HG03457 (cell line): Measurements from ENCODE around the gene UXS1.
A peak's percentile ranks its signal among the peaks of the same experiment; 100 is the strongest.

Source experiments
- ATAC-seq: cut with Tn5 transposase; IDR thresholded peaks from one replicate; pipeline ENCODE4 v1.9.1; 2021; ENCODE audit warnings: moderate number of reproducible peaks; ENCODE audit not compliant: unreplicated experiment

The UXS1 gene

DNA sequence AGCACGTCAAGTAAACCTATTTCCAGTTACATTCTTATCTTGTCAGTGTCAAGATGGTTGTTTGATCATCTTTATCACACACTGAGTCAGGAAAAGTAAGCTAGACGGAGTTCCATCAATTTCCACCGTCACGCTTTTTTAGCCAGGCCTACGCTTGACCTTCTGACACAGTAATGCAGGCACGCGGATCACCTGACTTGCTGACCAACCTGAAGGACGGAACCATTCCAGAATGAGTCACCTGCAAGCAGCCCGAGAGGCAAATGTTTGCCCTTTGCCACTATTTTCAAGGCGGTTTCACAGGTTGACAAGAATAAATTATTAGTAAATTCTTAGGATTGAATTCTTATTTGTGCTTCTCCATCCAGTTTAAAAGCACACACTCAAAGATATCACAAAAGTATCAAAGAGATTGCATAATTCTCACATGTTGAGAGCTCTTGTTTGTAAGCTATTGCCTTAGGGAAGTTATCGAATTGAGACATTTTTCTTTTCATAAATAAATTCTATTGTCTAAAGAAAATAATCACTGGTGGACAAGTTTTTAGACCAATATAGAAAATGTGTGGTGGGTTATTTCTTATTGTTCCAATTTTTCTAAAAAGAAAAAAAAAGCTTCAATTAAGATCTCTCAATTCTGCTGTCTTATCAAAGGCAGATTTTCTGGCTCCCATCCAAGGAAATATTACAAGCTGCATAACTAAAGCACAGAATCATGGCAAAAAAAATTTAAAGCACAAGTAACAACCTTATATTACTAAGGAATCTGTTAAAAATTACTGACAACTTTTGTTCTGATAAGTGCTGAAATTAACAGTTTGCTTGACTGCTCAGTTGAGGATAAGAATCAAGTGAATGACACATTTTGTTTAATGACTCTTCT is 31.9 kb downstream of the UXS1 start:
- no peak for ATAC-seq

DNA sequence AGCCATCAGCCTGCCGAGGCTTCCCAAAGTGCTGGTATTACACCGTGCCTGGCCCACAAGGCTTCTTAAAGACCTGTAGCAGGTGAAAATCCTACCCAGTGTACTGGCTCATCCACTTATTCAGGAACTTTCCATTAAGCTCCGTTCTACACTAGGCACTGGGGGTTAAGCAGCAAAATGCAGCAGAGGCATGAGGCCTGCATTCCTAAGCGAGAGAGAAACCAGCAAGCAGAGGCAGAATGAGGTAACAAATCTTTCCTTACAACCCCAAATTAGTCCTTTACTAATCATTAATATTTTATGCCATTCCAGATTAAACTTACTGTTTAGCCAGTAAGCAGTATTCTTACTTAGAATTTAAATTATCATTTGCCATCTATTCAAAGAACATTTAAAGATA is 32.8 kb downstream of the UXS1 start:
- ATAC-seq = no peak

- ATAC-seq = no peak
These were observed 33.3 kb downstream of the UXS1 start for GRCh38 chr2:106160786-106161261.

DNA sequence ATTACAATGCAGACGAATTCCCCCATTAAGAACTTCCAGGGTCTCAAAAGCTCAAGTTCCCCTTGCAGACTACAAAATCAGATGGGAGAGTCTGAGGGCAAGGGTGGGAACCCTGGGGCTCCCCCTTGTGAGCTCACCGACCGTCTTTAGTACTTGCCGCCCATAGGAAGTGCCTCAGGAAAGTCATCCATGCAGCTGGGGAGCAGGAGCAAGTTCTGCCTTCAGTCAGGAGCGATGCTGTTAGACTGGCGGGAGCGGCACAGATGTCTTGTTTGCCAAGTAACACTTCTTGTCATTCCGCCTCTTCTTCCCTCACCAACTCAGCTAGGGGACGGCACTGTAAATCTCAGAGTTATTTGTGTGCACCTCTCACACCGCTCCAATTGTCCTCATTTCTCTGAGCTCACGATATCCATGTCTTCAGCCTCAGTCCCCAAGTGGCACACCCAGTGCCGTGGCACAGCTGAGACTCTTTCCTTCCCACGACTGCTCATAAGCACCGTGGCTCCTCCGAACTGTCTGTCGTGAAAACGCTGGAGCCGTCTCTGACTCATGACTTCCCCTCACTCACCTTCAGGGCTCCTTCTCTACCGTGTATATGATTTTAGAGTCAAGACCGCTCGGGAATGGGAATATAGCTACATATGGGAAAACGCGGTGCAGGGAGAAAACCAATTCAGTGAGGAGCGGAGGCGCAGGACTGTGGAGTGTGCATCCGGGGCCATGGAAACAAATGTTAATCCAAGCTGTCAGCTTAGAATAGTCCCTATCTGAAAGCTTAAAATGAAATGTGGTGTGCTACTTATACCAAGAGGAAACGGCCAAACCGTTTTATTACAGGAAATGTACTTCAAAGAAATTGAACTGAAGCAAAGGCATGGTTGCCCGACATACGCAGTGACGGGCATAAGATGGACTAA is 34.0 kb downstream of the UXS1 start:
- ATAC-seq = peak; percentile 51

- ATAC-seq = no peak
These were observed 35.2 kb downstream of the UXS1 start for GRCh38 chr2:106158871-106159270.

DNA sequence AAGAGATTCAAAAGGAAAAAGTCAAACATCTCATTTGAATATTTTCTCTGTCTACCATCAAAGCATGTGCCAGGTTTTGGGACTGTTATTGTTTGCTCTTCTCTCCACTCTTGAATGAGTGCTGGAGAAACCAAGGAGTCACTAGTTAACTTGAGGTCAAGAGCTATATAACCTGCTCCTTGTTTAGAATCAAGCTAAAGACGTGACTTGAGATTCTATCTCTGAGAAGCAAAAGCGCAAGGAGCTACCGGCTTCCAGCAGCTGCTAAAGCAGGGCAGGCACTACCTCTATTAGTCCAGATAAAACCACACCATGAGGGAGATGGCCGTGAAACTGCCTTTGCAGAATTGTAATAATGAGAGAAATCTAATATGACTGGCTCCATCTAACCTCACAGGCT is 36.0 kb downstream of the UXS1 start:
- ATAC-seq = no peak

- no peak for ATAC-seq
These were observed 36.7 kb downstream of the UXS1 start for GRCh38 chr2:106157416-106157815.

DNA sequence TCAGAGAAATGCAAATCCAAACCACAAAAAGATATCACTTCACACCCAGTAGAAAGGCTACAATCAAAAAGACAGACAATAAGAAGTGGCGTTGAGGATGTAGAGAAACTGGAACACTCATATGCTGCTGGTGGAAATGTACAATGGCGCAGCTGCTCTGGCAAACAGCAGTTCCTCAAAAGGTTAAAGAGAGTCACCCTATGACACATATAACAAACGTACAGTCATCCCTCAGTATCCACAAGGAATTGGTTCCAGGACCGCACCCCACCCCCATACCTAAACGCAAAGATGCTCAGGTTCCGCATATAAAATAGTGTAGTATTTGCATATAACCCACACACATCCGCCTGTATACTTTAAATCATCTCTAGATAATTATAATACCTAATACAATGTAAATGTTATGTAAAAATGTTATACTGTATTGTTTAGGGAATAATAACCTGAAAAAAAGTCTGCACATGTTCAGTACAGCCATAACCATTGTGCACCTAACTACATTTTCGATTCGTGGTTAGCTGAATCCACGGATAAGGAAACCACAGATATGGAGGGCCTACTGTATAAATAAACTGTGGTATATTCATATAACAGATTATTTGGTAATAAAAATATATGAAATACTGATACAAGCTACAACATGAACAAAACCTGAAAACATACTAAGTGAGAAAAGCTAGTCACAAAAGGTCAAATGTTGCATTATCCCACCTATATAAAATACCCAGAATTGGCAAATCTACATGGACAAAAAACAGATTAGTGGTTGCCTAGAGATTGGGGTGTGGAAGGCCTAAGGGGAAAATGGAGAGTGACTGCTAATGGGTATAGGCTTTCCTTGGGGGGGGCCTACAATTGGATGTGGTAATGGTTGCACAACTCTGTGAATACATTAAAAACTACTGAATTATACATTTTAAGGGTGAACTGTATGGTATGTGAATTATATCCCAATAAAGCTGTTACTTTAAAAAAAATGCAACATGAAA is 37.5 kb downstream of the UXS1 start:
- ATAC-seq = no peak

GRCh38 chr2:106153781-106154180 is 40.3 kb downstream of the UXS1 start:
- ATAC-seq = no peak

DNA sequence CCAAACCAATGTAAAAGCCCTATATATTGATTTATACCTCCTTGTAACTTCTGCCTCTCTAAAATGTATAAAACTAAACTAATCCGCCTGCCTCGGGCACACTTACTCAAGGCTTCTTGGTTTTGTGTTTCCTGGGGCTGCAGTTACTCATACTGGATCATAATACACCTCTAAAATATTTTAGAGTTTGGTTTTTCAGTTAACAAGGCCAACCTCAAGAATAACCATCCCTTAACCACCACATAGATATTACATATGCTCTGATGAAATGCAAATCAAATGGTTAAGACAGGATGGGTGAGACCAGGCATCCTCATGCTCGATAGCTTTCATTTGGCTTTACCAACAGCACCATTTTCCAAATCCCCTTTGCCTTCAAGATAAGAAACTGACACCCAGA is 46.4 kb downstream of the UXS1 start:
- peak; percentile 79 for ATAC-seq

DNA sequence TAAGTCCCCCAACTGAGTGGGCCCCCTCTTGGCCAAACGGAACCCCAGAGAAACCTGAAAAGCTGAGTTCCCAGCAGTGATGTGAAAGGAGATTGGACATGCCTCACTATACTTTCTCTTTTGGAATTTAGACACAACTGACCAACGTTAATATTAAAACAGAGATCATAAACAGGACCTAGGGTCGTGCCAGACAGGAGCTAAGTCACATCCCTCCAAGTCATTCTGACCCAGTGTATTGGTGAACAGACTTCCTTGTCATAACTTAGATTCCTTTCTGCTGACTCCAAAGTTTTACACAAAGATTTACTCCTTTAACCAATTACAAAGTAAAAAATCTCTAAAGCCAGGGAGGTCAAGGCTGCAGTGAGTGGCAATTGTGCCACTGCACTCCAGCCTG is 46.9 kb downstream of the UXS1 start:
- no peak for ATAC-seq

DNA sequence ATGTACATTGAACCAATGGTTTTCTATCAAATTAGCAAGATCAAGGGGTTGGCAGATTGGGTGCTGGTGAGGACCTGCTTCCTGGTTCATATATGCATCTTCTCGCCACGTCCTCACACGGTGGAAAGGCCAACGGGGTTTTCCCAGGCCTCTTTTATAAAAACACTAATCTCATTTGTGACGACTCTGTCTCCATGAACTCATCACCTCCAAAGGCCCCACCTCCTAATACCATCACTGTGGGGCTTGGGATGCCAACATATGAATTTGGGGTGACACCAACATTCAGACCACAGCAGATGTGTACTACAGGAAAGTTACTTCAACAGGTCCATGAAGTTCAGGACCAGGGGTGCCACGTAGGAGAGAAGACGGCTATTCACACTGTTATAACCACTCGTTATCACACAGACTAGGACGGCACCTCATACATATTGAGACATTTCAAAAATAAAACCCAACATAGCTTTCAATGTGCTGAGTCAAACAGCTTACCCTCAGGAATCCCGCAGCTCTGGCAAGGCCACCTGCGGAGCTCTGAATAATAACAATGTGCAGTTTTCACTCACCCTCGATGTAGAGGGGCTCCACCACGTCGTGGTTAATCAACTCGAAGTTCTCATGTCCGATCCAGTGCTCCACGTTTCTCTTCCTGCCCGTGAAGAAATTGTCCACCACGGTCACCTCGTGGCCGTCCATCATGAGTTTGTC is 49.3 kb downstream of the UXS1 start:
- ATAC-seq = no peak

GRCh38 chr2:106143495-106144215 is 50.4 kb downstream of the UXS1 start:
- ATAC-seq = no peak

DNA sequence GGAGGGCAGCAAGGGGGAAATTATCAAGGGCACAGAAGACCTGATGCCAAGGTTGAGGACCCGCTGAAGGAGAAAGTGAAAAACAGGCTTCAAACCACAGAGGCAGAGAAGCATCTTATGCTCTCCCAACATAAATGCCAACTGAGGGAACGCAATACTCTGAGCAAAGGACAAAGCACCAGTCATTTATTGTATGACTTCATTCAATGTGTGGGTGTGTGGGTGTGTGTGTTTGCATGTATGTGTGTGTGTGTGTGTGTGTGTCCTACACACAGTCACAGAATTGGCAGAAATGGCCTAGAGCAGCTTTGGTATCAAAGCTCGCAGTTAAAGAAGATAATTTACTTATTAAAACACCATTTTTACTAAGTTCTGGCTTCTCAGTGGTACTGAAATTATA is 51.4 kb downstream of the UXS1 start:
- ATAC-seq = no peak

DNA sequence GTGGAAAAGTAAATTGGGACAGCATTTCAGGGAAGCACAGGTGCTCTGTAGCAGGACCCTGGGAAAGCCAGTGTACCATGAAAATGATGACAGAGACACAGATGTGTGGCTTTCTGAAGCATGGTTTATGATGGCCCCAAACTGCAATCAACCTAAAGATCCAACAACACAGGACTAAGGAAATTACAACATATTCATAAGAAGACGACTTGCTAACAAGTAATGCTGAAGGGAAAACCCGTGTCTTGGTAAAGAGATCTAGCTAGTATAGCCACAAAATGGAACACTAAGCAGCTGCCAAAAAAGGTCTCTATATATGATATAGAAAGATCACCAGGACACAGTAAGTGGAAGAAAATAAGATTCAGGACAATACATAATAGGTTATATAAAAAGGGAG is 53.2 kb downstream of the UXS1 start:
- no peak for ATAC-seq

DNA sequence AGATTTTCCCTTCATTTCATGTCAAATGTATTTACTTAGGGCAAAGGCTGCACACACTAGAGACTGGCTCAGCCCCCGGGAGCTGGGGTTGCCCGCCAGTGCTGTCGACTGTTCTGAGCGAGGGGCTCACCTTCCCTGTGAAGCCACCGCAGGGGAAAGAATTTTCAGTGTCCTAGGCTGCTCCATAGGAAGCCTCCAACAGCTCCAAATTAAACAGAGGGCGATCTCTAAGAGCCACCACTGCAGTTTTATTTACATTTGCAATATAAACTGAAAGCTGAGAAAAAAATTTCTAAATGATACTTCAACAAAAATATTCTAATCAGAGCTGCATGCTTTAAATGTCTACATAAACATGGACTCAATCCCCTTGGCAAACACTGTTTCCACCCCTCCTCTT is 54.0 kb downstream of the UXS1 start:
- ATAC-seq = no peak

DNA sequence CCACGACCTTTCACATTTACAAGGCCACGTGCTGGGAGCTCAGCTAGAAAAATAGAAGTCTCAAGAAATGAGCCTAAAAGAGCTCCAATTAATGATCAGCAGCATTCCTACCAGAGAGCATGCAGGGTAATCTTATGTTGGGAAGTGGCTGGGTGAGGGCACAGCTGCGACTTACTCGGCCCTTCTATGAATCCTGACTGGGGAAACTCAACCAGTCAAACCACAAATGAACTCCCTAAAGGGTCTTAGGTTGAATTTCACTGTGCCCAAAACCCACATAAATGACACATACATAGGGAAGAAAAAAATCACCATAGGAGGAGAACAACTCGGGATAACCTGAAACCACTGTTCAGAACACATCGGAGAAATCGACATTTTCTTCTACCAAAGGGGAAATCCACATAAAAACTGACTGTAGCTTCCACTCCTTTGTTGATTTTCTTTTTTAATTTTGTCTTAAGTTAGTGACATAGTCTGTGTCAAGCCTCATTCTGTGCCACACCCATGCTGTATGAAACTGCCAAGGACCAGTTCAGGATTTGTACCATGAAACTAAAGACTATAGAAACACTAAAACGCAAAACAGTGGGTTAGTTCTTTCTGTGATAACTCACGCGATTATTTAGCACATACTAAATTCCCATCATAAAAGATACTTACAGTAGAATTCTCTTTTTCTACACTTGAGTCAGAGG is 54.7 kb downstream of the UXS1 start:
- no peak for ATAC-seq

DNA sequence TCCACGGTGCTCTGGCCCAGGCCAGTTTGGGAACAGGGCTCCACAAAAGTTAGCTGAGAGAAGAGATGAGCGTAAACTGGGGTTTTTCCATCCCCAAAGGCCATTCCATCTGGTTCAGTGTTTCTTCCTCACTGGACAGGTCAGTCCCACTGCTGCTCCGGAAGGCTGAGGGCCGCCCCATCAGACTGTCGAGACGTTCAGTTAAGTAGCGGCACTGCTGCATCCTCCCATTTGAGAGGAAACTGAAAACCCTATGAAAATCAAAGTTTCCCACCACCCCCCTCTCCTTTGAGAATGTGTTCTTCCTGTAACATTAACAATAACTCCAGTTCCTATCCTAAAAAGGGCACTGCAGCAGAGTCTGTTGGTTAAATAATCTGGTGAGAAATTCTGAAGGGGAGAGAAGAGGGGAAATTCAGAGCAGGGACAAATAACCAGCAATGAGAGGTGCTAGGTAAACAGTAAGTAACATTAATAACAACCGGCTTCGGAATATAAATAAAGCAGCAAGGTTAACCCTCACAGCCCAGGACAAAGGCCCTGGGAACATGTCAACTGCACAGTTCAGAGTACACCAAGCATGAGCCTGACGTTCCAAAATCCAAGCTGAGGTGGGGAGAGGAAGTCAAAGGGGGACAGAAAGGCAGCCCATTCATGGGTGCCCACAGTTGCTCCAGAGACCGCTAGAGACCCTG is 55.4 kb downstream of the UXS1 start:
- ATAC-seq = no peak
